ENCODE measurements around the gene TRMT6. TPM values are rescaled to one million over a fixed set of nuclear protein-coding genes. Genes with fewer than 3 reads are reported as not detected.
A peak's percentile ranks its signal among the peaks of the same experiment; 100 is the strongest.

Gene TRMT6
- polyA plus RNA-seq, 3 donors, result 9.3 to 11.0 (median 10.6) TPM

DNA sequence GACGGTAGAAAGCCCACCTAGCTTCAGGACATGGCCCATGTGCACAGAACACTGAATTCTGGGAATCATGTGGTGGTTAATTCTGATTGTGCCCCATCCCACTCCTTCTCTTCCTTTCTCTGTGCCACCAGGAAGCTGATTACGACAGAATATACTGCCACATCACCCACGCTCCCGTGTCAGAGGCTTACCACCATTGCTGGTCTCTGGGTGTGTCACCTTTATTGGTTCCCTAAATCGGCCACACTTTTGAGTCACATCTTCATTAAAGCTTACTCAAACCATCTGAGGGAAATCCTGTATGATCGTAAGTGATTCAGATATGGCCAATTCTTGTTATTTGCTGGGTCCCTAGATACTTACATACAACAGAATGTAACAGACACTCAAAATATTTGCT is 3.1 kb downstream of the TRMT6 start:
- Mint-ChIP-seq H3K4me3 (peak overlapping the region; percentile 43 to 62), H3K9me3 (no peaks in the 10 kb centered on the region), H3K4me1 (peaks cover 51% of the 10 kb centered on the region), H3K27me3 (ENCODE audit: low read depth in 3 of 3) (peaks cover 0 to 1% (median 0%) of the 10 kb centered on the region in 3 donors), H3K27ac (peak overlapping the region; percentile 92 to 99 (median 98)), H3K36me3 (peaks cover 41 to 58% of the 10 kb centered on the region in 2 donors)
- peak overlapping the region; percentile 88 to 96 for H3K27ac ChIP-seq (ENCODE audit: low read depth in 1 of 2, low read length in 2 of 2)
- no peaks in the 10 kb centered on the region for H3K27me3 ChIP-seq (ENCODE audit: control insufficient read depth in 2 of 2, insufficient read depth in 2 of 2, low read length in 2 of 2)
- TF ChIP-seq, protein P1, sequence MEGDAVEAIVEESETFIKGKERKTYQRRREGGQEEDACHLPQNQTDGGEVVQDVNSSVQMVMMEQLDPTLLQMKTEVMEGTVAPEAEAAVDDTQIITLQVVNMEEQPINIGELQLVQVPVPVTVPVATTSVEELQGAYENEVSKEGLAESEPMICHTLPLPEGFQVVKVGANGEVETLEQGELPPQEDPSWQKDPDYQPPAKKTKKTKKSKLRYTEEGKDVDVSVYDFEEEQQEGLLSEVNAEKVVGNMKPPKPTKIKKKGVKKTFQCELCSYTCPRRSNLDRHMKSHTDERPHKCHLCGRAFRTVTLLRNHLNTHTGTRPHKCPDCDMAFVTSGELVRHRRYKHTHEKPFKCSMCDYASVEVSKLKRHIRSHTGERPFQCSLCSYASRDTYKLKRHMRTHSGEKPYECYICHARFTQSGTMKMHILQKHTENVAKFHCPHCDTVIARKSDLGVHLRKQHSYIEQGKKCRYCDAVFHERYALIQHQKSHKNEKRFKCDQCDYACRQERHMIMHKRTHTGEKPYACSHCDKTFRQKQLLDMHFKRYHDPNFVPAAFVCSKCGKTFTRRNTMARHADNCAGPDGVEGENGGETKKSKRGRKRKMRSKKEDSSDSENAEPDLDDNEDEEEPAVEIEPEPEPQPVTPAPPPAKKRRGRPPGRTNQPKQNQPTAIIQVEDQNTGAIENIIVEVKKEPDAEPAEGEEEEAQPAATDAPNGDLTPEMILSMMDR (IDR thresholded peaks at IDR 0.05), result no peak
- H3K4me3 ChIP-seq (replicated peaks in 1 of 3; ENCODE audit: low read depth in 2 of 3, low read length in 3 of 3), result peak overlapping the region in 1 of 3 experiments; percentile 35
- intact Hi-C loops (cut with micrococcal nuclease), result no loop called here
- peak overlapping the region; percentile 43 for H3K4me2 ChIP-seq (replicated peaks; ENCODE audit: extremely low read depth, low read length, poor library complexity, severe bottlenecking)
- H3K4me1 ChIP-seq (ENCODE audit: control insufficient read depth in 1 of 2, insufficient read depth in 2 of 2, low read length in 2 of 2), result peaks cover 46 to 54% of the 10 kb centered on the region in 2 donors
- 0% methylated on average over 1 of the region's 6 CpGs for WGBS (ENCODE audit: insufficient coverage)
- H2AFZ ChIP-seq (ENCODE audit: insufficient read depth, low read depth, low read length, poor library complexity, severe bottlenecking), result no peak overlapping the region
- H3K9ac ChIP-seq (ENCODE audit: insufficient read depth, low read length, poor library complexity, severe bottlenecking), result peak overlapping the region; percentile 69
- H3K9me3 ChIP-seq (replicated peaks in 1 of 2; ENCODE audit: control insufficient read depth in 1 of 2, insufficient read depth in 1 of 2, low read length in 2 of 2), result no peaks in the 10 kb centered on the region
- H3K79me2 ChIP-seq (ENCODE audit: insufficient read depth, low read length), result peaks cover 44% of the 10 kb centered on the region
- H3K36me3 ChIP-seq (replicated peaks in 1 of 2; ENCODE audit: control insufficient read depth in 1 of 2, insufficient read depth in 2 of 2, low read length in 2 of 2), result peaks cover 40% of the 10 kb centered on the region in 2 donors
- peaks cover 5% of the 10 kb centered on the region for H4K20me1 ChIP-seq (ENCODE audit: insufficient read depth, low read length)
- peak; percentile 92 to 99 (median 97) for DNase-seq

GRCh38 chr20:5945963-5946362 is 4.4 kb downstream of the TRMT6 start:
- WGBS (ENCODE audit: insufficient coverage), result 50% methylated on average over 2 of the region's 3 CpGs
- peak; percentile 28 to 78 (median 54) for DNase-seq
- Mint-ChIP-seq H3K9me3 (no peaks in the 10 kb centered on the region), H3K4me3 (no peak overlapping the region), H3K4me1 (peaks cover 43% of the 10 kb centered on the region), H3K27ac (peak overlapping the region; percentile 66 to 99 (median 97)), H3K27me3 (ENCODE audit: low read depth in 3 of 3) (peaks cover 0 to 1% (median 0%) of the 10 kb centered on the region in 3 donors), H3K36me3 (peaks cover 54 to 71% of the 10 kb centered on the region in 2 donors)
- H3K4me3 ChIP-seq (replicated peaks in 1 of 3; ENCODE audit: low read depth in 2 of 3, low read length in 3 of 3), result no peak overlapping the region
- H3K9ac ChIP-seq (ENCODE audit: insufficient read depth, low read length, poor library complexity, severe bottlenecking), result no peak overlapping the region
- TF ChIP-seq, protein P1 (IDR thresholded peaks at IDR 0.05), result no peak
- no peaks in the 10 kb centered on the region for H3K9me3 ChIP-seq (replicated peaks in 1 of 2; ENCODE audit: control insufficient read depth in 1 of 2, insufficient read depth in 1 of 2, low read length in 2 of 2)
- H3K4me1 ChIP-seq (ENCODE audit: control insufficient read depth in 1 of 2, insufficient read depth in 2 of 2, low read length in 2 of 2), result peaks cover 43 to 46% of the 10 kb centered on the region in 2 donors
- H3K4me2 ChIP-seq (replicated peaks; ENCODE audit: extremely low read depth, low read length, poor library complexity, severe bottlenecking), result no peak overlapping the region
- intact Hi-C loops (cut with micrococcal nuclease), result no loop called here
- peaks cover 53% of the 10 kb centered on the region in 2 donors for H3K36me3 ChIP-seq (replicated peaks in 1 of 2; ENCODE audit: control insufficient read depth in 1 of 2, insufficient read depth in 2 of 2, low read length in 2 of 2)
- no peak overlapping the region for H2AFZ ChIP-seq (ENCODE audit: insufficient read depth, low read depth, low read length, poor library complexity, severe bottlenecking)
- peak overlapping the region in 1 of 2 donors; percentile 96 for H3K27ac ChIP-seq (ENCODE audit: low read depth in 1 of 2, low read length in 2 of 2)
- H4K20me1 ChIP-seq (ENCODE audit: insufficient read depth, low read length), result peaks cover 5% of the 10 kb centered on the region
- H3K27me3 ChIP-seq (ENCODE audit: control insufficient read depth in 2 of 2, insufficient read depth in 2 of 2, low read length in 2 of 2), result no peaks in the 10 kb centered on the region
- peaks cover 31% of the 10 kb centered on the region for H3K79me2 ChIP-seq (ENCODE audit: insufficient read depth, low read length)
